SKM-1 treated with dmso at 0.1 percent for 144 hours (cell line): ENCODE data around the gene NSMCE3.

ENCODE experiments used
- DNase-seq: peaks from one replicate; lab custom pipeline; 2025; ENCODE audit not compliant: unreplicated experiment; lab: John Stamatoyannopoulos, UW

Gene NSMCE3

GRCh38 chr15:29222129-29222853 lies 47.3 kb downstream of the NSMCE3 start:
- DNase-seq, result no peak

GRCh38 chr15:29220852-29221251 lies 48.8 kb downstream of the NSMCE3 start:
- no peak for DNase-seq

GRCh38 chr15:29216955-29217354 lies 52.7 kb downstream of the NSMCE3 start:
- no peak for DNase-seq
